Left ventricle myocardium superior (tissue), 1 donor: ENCODE results near the gene CHORDC1. TPM values are rescaled to one million over a fixed set of nuclear protein-coding genes. Genes with fewer than 3 reads are reported as not detected.
"Not testable (repeated sequence)": the region's sequence is repeated elsewhere in the genome, so short reads cannot be mapped to it uniquely, and the experiment has no call there.

ENCODE experiments used
- ATAC-seq: fragments of 200-7000 bp; cut with Tn5 transposase; one replicate; pipeline ENCODE4 v1.9.1; 2020; ENCODE audit warnings: mild to moderate bottlenecking, moderate library complexity
- DNase-seq: peaks from one replicate; pipeline ENCODE4 v3.0.0-alpha.2; 2020
- intact Hi-C: fragments of 100-400 bp; cut with micrococcal nuclease; formaldehyde crosslinking; loops from one replicate; pipeline ENCODE4 v1.11.0; 2022
- total RNA-seq: library from RNA; stranded (reverse); fragmentation: NEBNext Ultra II Directional; extraction: Animal tissue kit (Norgen Biotek cat#: 25700); gene quantifications from one replicate; pipeline ENCODE4 v1.2.1, GENCODE V29; 2021
- donor health status: DM: no; HTN: yes; CAD: no; lungs with severe emphysema.

Gene CHORDC1
- total RNA-seq, 1 donor from 2014 or later: 37.9 TPM

DNA sequence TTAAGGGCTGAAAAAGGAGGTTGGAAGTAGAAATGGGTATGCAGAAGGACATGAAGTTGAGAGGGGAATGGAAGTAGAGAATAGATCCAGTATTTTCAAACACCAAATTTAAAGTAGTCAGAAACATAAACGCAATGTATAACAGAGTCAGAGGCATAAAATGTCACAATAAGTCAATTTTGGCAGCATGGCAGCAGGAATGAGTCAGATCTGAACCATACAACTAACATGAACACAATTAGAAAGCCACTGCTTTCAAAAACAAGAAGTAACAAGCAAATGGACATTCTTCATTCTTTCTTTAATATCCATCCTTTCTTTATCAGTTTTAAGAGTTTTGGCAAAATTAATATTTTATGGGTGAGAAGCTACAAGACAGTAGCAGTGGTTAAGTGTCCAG, 2.5 kb downstream of the CHORDC1 start:
- ATAC-seq: no peak
- DNase-seq: no peak
- intact Hi-C loops: no loop called here

DNA sequence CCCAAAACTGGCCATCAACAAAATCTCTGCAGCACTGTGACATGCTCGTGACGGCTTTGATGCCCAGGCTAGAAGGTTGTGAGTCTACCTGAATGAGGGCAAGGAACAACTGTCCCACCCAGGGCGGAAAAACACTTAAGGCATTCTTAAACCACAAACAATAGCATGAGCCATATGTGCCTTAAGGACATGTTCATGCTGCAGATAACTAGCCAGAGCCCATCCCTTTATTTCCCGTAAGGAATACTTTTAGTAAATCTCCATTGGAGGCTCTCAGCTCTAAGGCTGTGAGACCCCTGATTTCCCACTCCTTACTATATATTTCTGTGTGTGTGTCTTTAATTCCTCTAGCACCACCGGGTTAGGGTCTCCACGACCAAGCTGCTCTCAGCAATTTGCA, 3.4 kb downstream of the CHORDC1 start:
- ATAC-seq: no peak
- DNase-seq: no peak
- intact Hi-C loops: no loop called here

DNA sequence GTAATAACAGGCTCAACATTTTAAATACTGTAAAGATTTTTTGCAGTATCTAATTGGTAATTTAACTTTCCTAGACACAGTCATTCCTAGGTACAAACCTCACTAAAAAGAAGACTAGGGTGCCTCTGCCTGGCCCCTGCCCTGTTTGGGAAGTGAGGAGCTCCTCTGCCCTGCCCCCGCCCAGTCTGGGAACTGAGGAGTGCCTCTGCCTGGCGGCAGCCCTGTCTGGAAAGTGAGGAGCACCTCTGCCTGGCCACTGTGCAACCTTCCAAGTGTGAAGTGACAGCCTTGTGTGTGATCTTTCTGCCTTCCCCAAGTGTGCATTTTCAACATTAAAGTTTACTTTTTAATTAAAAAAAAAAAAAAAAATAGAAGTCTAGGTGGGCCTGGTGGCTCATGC, 4.2 kb downstream of the CHORDC1 start:
- ATAC-seq (no peak), DNase-seq (peak; percentile 56)
- intact Hi-C loops: no loop called here

DNA sequence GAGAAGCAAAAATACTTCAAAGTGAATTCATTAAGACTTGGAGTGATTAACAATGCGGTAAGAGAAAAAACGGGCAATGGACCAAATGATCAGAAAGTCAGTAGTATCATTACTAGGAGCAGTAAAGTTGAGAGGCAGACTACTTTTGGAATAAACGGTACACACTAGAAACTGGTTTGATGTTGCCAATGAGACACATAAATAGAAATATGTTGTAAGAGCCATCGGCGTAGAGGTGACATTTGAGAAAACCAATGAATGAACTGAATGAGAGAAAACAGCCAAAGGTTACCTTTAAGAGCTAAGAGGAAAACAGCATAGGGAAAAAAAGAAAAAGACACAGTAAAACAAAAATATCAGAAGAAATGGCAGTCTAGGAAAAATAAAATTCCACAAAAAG, 6.2 kb downstream of the CHORDC1 start:
- no peak for DNase-seq
- intact Hi-C loops: no loop called here
- ATAC-seq: peak; percentile 86

DNA sequence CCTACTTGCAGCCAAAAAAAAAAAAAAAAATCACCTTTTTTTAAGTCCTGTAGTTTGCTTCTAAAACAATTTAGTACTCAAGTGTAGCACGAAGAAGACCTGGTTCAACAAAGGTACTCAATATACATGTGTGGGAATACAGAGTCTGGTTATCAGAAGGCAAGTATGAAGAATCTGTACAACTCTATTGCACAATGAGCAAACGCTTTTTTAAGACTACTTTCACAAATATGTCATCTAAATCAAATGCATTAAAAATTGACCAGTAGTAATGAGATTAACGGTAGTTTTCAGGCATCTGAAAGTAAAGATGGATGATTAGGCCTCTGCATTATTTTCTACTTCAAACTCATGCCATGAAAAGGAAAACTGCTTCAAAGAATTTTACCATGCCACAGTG, 9.5 kb downstream of the CHORDC1 start:
- ATAC-seq (no peak), DNase-seq (no peak)
- intact Hi-C loops: no loop called here

- ATAC-seq (no peak), DNase-seq (no peak)
- intact Hi-C loops: no loop called here
Measured at GRCh38 chr11:90208857-90209256, 14.0 kb downstream of the CHORDC1 start.

DNA sequence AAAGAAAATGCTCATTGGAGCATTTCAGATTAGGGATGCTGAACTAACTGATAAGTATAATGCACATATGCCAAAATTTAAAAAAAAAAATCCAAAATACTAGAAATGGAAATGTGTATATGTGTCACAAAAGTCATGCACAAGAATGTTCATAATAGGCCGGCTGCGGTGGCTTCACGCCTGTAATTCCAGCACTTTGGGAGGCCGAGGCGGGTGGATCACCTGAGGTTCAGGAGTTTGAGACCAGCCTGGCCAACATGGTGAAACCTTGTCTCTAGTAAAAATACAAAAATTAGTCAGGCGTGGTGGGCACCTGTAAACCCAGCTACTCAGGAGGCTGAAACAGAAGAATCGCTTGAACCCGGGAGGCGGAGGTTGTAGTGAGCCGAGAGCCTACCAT, 14.9 kb downstream of the CHORDC1 start:
- DNase-seq, ATAC-seq, intact Hi-C loops: not testable (repeated sequence)

GRCh38 chr11:90204832-90205646, 17.8 kb downstream of the CHORDC1 start:
- intact Hi-C loops: no loop called here
- ATAC-seq (no peak), DNase-seq (no peak)

DNA sequence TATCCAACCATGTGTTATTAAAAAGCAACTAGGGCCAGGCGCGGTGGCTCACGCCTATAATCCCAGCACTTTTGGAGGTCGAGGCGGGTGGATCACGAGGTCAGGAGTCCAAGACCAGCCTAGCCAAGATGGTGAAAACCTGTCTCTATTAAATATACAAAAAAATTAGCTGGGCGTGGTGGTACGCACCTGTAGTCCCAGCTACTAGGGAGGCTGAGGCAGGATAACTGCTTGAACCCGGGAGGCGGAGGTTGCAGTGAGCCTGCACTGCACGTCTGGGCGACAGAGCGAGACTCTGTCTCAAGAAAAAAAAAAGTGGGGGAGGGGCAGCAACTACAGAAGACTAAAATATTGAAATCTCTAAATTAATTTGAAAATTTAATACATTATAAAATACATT, 18.4 kb downstream of the CHORDC1 start:
- intact Hi-C loops: no loop called here
- ATAC-seq (no peak), DNase-seq (no peak)

GRCh38 chr11:90202342-90202741, 20.5 kb downstream of the CHORDC1 start:
- intact Hi-C loops: no loop called here
- no peak for DNase-seq
- no peak for ATAC-seq

DNA sequence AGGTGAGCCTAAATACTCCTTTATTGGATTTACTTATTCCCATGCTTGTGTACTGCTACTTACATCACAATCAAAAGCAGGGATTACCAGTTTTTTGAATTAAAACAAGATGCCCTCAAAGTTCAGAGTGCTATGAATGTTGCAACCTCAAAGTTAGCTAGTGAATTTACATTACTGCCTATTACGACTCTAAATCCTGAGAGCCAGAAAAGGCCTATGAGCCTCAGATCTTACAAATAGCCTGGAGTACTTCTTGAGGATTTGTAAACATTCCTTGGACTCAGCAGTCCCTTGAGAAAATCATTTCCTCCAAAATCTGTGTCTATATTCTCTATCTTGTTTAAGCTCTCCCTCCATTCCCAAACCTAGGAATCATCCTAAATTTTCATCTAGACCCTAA, 25.5 kb downstream of the CHORDC1 start:
- intact Hi-C loops: no loop called here
- DNase-seq (no peak), ATAC-seq (no peak)

GRCh38 chr11:90192869-90193582, 29.8 kb downstream of the CHORDC1 start:
- intact Hi-C loops: no loop called here
- ATAC-seq (no peak), DNase-seq (no peak)

DNA sequence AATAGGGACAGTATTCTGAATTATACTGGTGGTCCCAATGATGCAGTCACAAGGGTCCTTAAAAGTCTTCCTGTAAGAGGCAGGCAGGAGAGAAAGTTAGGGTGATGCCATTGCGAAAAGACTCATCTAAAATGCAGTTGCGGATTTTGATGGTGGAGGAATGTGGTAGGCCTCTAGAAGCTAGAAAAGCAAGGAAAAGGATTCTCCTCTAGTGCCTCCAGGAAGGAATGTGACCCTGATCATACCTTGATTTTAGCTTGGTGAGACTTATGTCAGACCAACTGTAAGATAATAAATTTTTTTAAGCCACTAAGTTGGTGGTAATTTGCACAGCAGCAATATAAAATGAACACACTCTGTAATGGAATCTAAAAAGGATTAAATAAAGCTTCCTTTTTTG, 33.8 kb downstream of the CHORDC1 start:
- intact Hi-C loops: no loop called here
- ATAC-seq: no peak
- no peak for DNase-seq

DNA sequence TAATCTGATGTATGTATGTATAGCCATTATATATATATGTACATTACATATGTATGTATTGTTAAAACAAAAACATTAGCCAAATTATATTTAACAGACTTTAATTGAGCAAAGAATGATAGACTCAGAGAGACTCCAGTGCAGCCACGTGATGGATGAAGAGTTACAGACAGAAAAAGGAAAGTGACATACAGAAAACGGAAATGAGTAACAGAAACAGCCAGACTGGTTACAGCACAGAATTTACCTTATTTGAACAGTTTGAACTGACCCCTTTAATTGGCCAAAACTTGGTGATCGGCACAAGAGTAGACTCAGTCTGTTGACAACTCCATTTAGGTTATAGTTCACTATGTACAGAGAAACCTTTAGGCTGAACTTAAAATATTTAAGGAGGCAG, 35.0 kb downstream of the CHORDC1 start:
- ATAC-seq: no peak
- DNase-seq: no peak
- intact Hi-C loops: no loop called here

DNA sequence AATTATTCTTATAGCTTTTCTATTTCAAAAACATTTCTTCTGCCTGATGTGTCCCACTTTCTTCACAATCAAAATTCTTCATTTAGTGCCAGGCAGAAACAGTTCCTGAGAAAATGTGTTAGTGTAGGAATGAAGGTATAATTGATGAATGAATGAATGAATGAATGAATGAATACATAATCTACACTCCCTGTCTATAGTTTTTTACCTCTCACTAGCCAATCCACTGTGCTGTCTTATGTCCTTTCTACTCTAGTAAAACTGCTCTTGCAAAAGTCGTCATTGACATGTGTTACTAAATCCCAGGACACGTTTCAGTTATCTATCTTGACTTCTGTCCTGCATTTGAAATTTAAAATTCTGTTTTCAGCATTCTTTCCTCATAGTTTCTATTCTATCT, 42.9 kb downstream of the CHORDC1 start:
- no peak for ATAC-seq
- no peak for DNase-seq
- intact Hi-C loops: no loop called here

GRCh38 chr11:90178751-90179150, 44.1 kb downstream of the CHORDC1 start:
- intact Hi-C loops: no loop called here
- no peak for ATAC-seq
- DNase-seq: no peak

- no peak for ATAC-seq
- DNase-seq: no peak
- intact Hi-C loops: no loop called here
Measured at GRCh38 chr11:90176069-90176468, 46.8 kb downstream of the CHORDC1 start.

- DNase-seq: no peak
- no peak for ATAC-seq
- intact Hi-C loops: no loop called here
Measured at GRCh38 chr11:90171359-90171758, 51.5 kb downstream of the CHORDC1 start.

DNA sequence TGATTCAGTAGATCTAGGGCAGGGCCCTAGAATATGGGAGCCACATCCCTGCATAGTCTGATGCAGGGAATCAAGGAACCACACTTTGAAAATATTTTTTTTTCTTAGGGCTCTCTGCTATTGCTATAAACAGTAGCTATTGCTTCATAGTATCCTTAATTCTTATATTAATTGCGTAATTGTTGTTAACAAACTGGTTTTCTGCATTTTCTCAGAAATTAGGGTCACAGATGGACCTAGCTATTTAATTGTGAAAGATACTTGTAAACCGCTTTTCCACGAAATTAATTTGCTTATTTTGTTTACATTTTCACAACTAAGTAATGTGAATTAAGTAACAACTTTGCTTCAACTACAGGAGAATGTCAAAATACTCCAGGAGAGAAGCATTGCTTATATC, 54.3 kb downstream of the CHORDC1 start:
- DNase-seq (no peak), ATAC-seq (no peak)
- intact Hi-C loops: no loop called here

GRCh38 chr11:90167704-90168103, 55.1 kb downstream of the CHORDC1 start:
- ATAC-seq, intact Hi-C loops, DNase-seq: not testable (repeated sequence)
